HFFc6 (cell line): Measurements from ENCODE around the gene MSGN1. TPM values are rescaled to one million over a fixed set of nuclear protein-coding genes. Genes with fewer than 3 reads are reported as not detected.
A peak's percentile ranks its signal among the peaks of the same experiment; 100 is the strongest.

Experiments
- DNase-seq: peaks from one replicate; pipeline ENCODE4 v3.0.0-alpha.2; 2018
- H3K27ac Mint-ChIP-seq: 2 replicates; pipeline ENCODE4 v1.8.0; 2020; ENCODE audit warnings: mild to moderate bottlenecking, mixed read lengths
- H3K27me3 Mint-ChIP-seq: 2 replicates; pipeline ENCODE4 v1.8.0; 2021; ENCODE audit warnings: mild to moderate bottlenecking, moderate library complexity, mixed read lengths; ENCODE audit not compliant: insufficient read depth
- H3K36me3 Mint-ChIP-seq: 2 replicates; pipeline ENCODE4 v1.8.0; 2021; ENCODE audit warnings: low read depth, mixed read lengths
- H3K4me1 Mint-ChIP-seq: 2 replicates; pipeline ENCODE4 v1.8.0; 2020; ENCODE audit warnings: low read depth, mixed read lengths
- H3K4me3 Mint-ChIP-seq: 2 replicates; pipeline ENCODE4 v1.8.0; 2020; ENCODE audit warnings: mild to moderate bottlenecking, moderate library complexity, mixed read lengths
- H3K9me3 Mint-ChIP-seq: 2 replicates; pipeline ENCODE4 v1.8.0; 2020; ENCODE audit warnings: mild to moderate bottlenecking, mixed read lengths
- CTCF ChIP-seq: fragments of 200-600 bp; sonication (generic); IDR thresholded peaks from 2 replicates; pipeline ENCODE4 v1.5.0; 2021; ENCODE audit warnings: antibody characterized with exemption, mild to moderate bottlenecking
- total RNA-seq, 6 experiments: library from RNA; stranded (reverse); fragmentation: NEBNext Ultra II Directional; extraction: Animal tissue kit (Norgen Biotek cat#: 25700); gene quantifications; 2 replicates in 1 of 6; 3 replicates in 5 of 6; pipeline ENCODE4 v1.2.3, GENCODE V29; 2021

MSGN1 gene
- total RNA-seq, 6 experiments from 2014 or later, result not detected

GRCh38 chr2:17791817-17792130, 24.5 kb upstream of the MSGN1 start:
- peak overlapping the region; percentile 2; the same call in 1 of the 2 replicates for H3K27ac Mint-ChIP-seq
- H3K4me3 Mint-ChIP-seq, result peak overlapping the region; percentile 29
- peaks cover 26% of the 10 kb centered on the region for H3K4me1 Mint-ChIP-seq
- DNase-seq, result peak; percentile 7
- peaks cover 3% of the 10 kb centered on the region; the same call in 1 of the 2 replicates for H3K27me3 Mint-ChIP-seq
- H3K36me3 Mint-ChIP-seq, result no peaks in the 10 kb centered on the region
- TF ChIP-seq CTCF, result no peak
- H3K9me3 Mint-ChIP-seq, result no peaks in the 10 kb centered on the region

GRCh38 chr2:17792515-17792914, 23.7 kb upstream of the MSGN1 start:
- no peak for TF ChIP-seq CTCF
- Mint-ChIP-seq H3K9me3 (no peaks in the 10 kb centered on the region), H3K4me3 (no peak overlapping the region), H3K4me1 (peaks cover 26% of the 10 kb centered on the region), H3K27ac (no peak overlapping the region), H3K36me3 (no peaks in the 10 kb centered on the region), H3K27me3 (peaks cover 3% of the 10 kb centered on the region; the same call in 1 of the 2 replicates)
- no peak for DNase-seq

- Mint-ChIP-seq H3K9me3 (no peaks in the 10 kb centered on the region), H3K36me3 (no peaks in the 10 kb centered on the region), H3K27me3 (peaks cover 5% of the 10 kb centered on the region; the same call in 1 of the 2 replicates), H3K27ac (no peak overlapping the region), H3K4me1 (peaks cover 26% of the 10 kb centered on the region), H3K4me3 (no peak overlapping the region)
- DNase-seq, result no peak
- no peak for TF ChIP-seq CTCF
Measured at GRCh38 chr2:17793296-17793695, 23.0 kb upstream of the MSGN1 start.

- no peaks in the 10 kb centered on the region for H3K9me3 Mint-ChIP-seq
- TF ChIP-seq CTCF, result no peak
- no peaks in the 10 kb centered on the region for H3K36me3 Mint-ChIP-seq
- H3K27me3 Mint-ChIP-seq, result peaks cover 7% of the 10 kb centered on the region
- no peak overlapping the region for H3K4me3 Mint-ChIP-seq
- H3K4me1 Mint-ChIP-seq, result peaks cover 26% of the 10 kb centered on the region
- peak; percentile 20 for DNase-seq
- H3K27ac Mint-ChIP-seq, result no peak overlapping the region; the same call in 1 of the 2 replicates
Measured at GRCh38 chr2:17793803-17794354, 22.4 kb upstream of the MSGN1 start.

GRCh38 chr2:17795309-17795708, 21.0 kb upstream of the MSGN1 start:
- Mint-ChIP-seq H3K27ac (no peak overlapping the region), H3K4me3 (no peak overlapping the region), H3K27me3 (peaks cover 10% of the 10 kb centered on the region), H3K9me3 (no peaks in the 10 kb centered on the region), H3K4me1 (peaks cover 26% of the 10 kb centered on the region), H3K36me3 (no peaks in the 10 kb centered on the region)
- DNase-seq, result no peak
- TF ChIP-seq CTCF, result no peak

- Mint-ChIP-seq H3K4me3 (no peak overlapping the region), H3K9me3 (no peaks in the 10 kb centered on the region), H3K27ac (no peak overlapping the region), H3K27me3 (peaks cover 10% of the 10 kb centered on the region), H3K36me3 (no peaks in the 10 kb centered on the region), H3K4me1 (peaks cover 7% of the 10 kb centered on the region)
- no peak for DNase-seq
- TF ChIP-seq CTCF, result no peak
Measured at GRCh38 chr2:17798338-17798737, 17.9 kb upstream of the MSGN1 start.
